H54 (cell line): ENCODE data around the gene ETS2.
"Not testable (repeated sequence)": the region's sequence is repeated elsewhere in the genome, so short reads cannot be mapped to it uniquely, and the experiment has no call there.

ENCODE experiments used
- DNase-seq: peaks from one replicate; pipeline ENCODE4 v3.0.0; 2011; ENCODE audit warnings: low spot score, mixed read lengths; ENCODE audit not compliant: insufficient read length
- FAIRE-seq: peaks from 3 replicates; lab custom pipeline; 2011; peaks lifted over from hg19 to GRCh38; lab: Jason Lieb, UNC
- POLR2A ChIP-seq: IDR thresholded peaks from 2 replicates; pipeline ENCODE4 v1.6.1; 2011; ENCODE audit warnings: low read depth, mild to moderate bottlenecking, low read length

The ETS2 gene

DNA sequence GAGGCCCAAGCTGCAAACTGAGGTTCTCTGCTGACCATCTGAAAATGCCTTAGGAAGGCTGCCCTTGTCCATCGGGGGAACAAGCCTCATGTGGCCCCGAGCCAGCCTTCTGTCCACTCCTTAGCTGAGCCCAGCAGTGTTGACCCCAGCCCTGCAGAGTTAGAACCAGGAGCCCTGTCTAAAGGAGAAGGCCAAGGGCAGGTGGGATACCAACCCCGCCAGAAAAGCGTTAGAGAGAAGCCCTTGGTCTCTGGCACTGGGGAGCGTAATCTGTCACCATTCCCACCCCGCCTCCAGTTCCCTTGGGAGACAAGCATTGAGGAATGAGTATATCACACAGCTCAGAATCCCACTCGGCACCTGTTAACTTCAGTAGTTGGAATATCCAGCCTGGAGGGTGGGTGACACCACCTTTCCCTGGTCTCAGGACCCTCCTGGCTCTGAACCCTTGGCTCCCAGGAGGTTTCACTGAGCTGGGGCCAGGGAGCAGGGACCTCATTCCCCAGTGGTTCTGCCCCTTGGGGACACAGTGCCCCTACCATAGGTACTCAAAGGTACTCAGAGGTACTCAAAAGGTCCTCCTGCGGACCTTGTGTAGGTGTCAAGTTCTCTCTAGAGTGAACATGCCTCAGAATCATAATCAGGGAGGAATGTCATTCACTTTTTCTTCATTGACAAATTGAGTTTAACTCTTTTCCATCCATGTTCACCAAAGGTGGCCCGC, 16.4 kb downstream of the ETS2 start:
- no peak for DNase-seq
- no peak for FAIRE-seq
- TF ChIP-seq POLR2A: no peak

DNA sequence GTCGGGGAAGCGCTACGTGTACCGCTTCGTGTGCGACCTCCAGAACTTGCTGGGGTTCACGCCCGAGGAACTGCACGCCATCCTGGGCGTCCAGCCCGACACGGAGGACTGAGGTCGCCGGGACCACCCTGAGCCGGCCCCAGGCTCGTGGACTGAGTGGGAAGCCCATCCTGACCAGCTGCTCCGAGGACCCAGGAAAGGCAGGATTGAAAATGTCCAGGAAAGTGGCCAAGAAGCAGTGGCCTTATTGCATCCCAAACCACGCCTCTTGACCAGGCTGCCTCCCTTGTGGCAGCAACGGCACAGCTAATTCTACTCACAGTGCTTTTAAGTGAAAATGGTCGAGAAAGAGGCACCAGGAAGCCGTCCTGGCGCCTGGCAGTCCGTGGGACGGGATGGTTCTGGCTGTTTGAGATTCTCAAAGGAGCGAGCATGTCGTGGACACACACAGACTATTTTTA, 17.1 kb downstream of the ETS2 start:
- no peak for DNase-seq
- no peak for FAIRE-seq
- no peak for TF ChIP-seq POLR2A

DNA sequence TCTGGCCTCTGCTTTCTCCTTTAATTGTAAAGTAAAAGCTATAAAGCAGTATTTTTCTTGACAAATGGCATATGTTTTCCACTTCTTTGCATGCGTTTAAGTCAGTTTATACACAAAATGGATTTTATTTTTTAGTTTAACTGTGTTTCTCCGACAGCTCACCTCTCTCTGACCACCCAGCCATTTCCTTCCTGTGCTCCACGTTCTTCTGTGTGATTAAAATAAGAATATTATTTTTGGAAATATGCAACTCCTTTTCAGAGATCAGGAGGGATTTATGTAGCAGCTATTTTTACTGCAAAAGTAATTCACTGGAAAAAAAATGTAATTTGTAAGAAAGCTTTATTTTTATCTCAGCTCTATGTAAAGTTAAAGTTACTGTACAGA, 18.0 kb downstream of the ETS2 start:
- no peak for FAIRE-seq
- no peak for TF ChIP-seq POLR2A

DNA sequence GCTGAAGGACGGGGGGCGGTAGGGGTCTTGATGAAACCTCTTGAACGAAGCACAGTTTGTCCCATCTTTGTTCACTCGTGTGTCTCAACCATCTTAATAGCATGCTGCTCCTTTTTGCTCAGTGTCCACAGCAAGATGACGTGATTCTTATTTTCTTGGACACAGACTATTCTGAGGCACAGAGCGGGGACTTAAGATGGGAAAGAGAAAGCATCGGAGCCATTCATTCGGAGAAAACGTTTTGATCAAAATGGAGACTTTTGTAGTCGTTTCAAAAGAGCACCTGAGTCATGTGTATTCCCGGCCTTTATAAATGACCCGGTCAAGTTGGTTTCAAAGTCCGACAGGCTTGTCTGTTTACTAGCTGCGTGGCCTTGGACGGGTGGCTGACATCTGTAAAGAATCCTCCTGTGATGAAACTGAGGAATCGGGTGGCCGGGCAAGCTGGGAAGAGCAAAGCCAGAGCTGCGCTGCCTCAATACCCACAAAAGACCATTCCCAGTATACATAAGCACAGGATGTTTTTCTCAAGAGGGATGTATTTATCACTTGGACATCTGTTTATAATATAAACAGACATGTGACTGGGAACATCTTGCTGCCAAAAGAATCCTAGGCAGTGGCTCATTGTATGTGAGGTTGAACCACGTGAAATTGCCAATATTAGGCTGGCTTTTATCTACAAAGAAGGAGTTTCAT, 18.5 kb downstream of the ETS2 start:
- no peak for TF ChIP-seq POLR2A
- no peak for FAIRE-seq
- no peak for DNase-seq

More for the DNA sequence above, 18.0 kb downstream of the ETS2 start:
- no peak for DNase-seq

DNA sequence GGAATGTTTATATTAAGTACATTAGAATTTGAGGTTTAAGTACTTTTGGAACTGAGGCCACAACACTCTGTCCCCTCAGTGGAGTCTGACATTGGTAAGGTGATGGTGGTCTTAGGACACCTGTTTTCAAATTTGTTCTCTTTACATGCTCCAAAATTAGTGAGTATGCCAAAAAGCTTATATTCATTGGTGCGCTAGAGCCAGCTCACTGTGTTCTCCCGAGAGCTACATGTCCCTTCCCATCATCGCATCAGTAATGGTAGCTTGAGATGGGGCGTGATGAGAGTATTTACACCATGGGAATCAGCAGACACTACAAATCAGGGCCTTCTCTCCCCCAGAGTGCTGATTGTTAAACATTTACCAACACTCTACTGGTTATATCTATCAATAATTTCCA, 19.5 kb downstream of the ETS2 start:
- DNase-seq (no peak), FAIRE-seq (no peak)
- TF ChIP-seq POLR2A: no peak

DNA sequence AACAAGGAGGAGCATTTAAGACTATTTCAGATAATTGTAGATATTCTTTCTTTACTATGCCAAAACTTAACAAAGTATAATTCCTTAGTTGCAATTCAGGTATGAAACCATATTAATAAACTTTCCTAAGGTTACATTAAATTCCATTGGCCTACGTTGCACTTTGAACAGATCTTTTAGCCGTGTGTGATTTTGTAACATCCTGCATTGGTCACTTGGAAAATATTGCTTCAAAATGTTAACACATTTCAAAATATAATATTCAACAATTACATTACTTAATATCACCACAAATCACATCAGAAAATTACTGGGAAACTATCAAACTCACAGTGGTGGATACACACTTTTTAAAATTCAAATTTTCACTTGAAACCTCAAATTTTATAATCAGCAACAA, 20.2 kb downstream of the ETS2 start:
- DNase-seq: no peak
- no peak for TF ChIP-seq POLR2A
- FAIRE-seq: no peak

DNA sequence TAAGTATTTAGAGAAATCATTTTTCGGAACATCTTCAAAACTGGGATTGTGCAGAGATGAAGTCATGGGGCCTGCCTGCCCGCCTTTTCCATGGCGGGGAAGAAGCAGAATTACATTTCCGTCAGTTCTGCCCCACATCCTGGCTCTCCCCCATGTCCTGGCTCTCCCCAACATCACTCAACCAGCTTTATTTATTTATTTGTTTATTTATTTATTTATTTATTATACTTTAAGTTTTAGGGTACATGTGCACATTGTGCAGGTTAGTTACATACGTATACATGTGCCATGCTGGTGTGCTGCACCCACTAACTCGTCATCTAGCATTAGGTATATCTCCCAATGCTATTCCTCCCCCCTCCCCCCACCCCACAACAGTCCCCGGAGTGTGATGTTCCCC, 22.4 kb downstream of the ETS2 start:
- FAIRE-seq, DNase-seq: not testable (repeated sequence)

DNA sequence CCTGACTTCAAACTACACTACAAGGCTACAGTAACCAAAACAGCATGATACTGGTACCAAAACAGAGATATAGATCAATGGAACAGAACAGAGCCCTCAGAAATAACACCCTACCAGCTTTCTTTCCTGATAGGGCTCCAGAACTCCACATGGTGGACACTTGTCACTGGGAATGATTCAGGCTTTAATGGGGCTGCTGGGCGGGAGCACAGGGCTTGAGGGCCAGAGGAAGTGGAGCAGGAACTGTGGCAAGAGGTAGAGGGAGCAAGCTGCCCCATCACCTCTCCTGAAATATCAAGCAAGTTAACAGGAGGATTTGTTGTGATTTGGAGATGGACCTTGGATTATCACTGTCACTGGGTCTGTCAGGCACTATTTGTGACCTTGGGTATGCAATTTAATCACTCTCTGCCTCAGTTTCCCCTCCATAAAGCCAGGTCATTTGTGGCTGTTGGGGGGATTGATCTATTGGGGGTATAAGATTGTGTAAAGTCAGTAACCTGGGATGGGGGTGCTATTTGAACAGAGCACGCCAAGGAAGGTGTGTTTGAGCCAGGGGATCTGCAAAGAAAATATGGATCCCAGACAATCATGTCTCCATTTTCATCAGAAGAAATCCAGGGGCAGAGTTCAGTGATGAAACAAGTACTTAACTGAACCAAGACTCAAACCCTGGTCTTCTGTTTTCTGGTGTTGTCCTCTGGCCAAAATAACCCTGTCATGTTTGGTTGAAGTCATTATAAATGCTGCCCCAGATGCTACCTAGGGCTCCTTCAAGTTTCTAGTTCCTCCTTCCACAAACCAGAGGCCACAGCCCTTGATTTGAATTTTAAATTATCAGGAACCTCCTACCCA, 25.2 kb downstream of the ETS2 start:
- FAIRE-seq (no peak), DNase-seq (no peak)
- no peak for TF ChIP-seq POLR2A

DNA sequence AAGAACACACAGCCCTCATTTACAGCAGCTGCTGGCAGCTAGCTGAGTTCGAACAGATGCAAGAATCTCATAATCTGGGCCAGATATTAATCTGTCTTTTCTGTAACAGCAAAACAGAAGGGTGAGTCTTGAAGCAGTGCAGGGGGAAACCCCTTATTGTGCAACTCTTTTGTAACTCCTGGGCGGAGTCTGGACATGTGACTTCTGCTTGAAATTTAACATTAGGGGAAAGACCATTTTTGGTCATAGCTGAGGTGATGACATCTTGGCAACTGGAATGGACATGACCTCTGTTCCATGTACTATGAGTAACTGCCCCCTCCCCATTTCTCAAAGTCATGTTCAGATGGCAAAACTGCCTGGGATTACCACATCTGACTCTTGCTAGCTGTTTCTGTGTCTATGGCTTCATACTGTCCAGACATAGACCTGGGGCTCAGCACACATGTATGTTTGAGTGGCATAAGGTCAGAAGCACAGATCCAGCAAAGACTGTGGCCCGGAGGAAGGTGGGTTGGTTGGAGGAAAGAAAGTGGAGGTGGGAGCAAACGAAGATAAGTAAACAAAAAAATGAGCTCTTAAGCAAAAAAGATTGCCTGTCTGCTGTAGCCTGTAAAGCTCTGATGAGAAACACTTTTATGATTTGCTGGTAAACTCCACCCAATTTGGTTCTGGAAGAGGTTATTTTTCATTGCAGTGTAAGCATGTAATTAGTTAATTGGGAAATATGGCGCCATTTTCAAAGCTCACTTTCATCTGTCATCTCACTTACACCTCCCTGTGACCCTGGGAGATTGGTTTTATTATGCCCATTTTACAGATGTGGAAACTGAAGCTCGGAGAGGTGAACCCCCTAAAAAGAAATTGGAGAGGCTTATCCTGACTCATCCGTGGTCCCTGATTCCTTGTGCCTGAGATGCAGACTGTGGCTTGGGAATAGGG, 26.1 kb downstream of the ETS2 start:
- peak; percentile 54 for DNase-seq
- peak; percentile 67 for FAIRE-seq
- TF ChIP-seq POLR2A: no peak

DNA sequence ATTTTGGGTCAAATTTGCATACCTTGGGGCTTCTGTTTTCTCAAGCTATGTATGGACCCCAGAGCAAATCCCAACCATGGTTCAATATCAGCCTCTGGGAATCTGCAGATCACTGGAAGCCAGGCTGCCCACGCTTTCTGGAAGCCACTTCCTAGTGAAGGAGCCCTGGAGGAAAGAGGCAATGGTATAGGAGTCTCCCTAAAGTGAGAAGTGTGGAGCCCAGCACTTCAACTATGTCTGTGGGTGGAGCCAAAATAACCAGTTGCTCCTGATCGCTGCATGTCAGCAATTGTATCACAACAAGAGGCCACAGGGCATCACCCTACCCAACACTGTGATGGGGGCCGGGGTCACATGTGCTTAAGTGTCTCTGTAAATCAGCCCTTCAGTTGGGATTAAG, 26.9 kb downstream of the ETS2 start:
- no peak for FAIRE-seq

DNA sequence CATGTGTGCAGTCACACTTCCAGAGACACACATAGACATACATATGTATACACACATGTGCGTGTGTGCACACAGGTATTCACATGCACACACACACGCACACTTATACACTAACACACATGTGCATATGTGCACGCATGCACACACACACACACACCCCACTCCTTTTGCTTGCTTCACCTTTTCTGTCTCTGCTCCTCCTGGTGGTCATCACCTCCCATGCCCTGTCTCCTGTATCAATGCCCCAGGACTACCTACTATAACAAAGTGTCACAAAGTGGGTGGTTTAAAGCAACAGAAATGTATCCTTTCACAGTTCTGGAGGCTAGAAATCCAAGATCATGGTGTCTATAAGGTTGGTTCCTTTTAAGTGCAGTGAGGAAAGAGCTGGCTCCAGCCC, 27.4 kb downstream of the ETS2 start:
- no peak for DNase-seq
- no peak for FAIRE-seq
- no peak for TF ChIP-seq POLR2A

More for the DNA sequence above, 26.9 kb downstream of the ETS2 start:
- no peak for DNase-seq
- no peak for TF ChIP-seq POLR2A

DNA sequence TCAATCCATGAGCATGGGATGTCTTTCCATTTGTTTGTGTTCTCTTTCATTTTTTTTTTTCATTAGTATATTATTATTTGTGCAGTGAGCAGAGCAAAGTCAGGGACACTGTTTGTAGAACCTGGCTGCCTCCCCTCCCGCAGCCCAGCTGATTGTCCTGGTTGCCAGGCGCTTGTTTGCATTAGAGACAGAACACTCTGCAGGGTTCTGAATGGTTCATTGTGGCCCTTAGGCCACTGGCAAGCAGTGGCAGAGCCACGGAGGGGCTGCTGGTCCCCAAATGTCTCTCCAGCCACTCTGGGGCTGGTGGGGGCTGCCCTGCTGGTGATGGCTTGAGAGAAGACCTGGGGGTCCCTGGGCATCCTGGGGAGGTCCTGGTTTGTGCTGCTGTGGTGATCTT, 29.0 kb downstream of the ETS2 start:
- no peak for TF ChIP-seq POLR2A
- DNase-seq: no peak
- no peak for FAIRE-seq
